ENCODE measurements around the gene IFFO2.

GRCh38 chr1:18959591-18959990, 3.1 kb upstream of the IFFO2 start:
- no peak for TF ChIP-seq YY1 (IDR thresholded peaks at IDR 0.05; ENCODE audit: low read depth)
- TF ChIP-seq REST (IDR thresholded peaks at IDR 0.05; ENCODE audit: low read depth) = no peak
- no peak for TF ChIP-seq RAD21 (IDR thresholded peaks at IDR 0.05; ENCODE audit: low read depth)
- no peak for TF ChIP-seq EP300 (IDR thresholded peaks at IDR 0.05; ENCODE audit: borderline replicate concordance)
- no peak for TF ChIP-seq CEBPB (IDR thresholded peaks at IDR 0.05)
- TF ChIP-seq ZBTB7A (IDR thresholded peaks at IDR 0.05; ENCODE audit: low read depth) = no peak
- no peak for TF ChIP-seq TAF1 (IDR thresholded peaks at IDR 0.05; ENCODE audit: low read depth)
- no peak for TF ChIP-seq TCF12 (IDR thresholded peaks at IDR 0.05; ENCODE audit: low read depth)
- TF ChIP-seq TEAD4 (IDR thresholded peaks at IDR 0.05) = no peak

All from Ishikawa (cell line).